GM18520 (cell line): ENCODE data around the gene MMD.
"Not testable (repeated sequence)": the region's sequence is repeated elsewhere in the genome, so short reads cannot be mapped to it uniquely, and the experiment has no call there.

Source experiments
- ATAC-seq: cut with Tn5 transposase; IDR thresholded peaks from one replicate; pipeline ENCODE4 v1.9.1; 2021; ENCODE audit not compliant: unreplicated experiment

The MMD gene, protein sequence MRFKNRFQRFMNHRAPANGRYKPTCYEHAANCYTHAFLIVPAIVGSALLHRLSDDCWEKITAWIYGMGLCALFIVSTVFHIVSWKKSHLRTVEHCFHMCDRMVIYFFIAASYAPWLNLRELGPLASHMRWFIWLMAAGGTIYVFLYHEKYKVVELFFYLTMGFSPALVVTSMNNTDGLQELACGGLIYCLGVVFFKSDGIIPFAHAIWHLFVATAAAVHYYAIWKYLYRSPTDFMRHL

GRCh38 chr17:55421179-55421934, at the start of gene MMD:
TSS of gene MMD (minus strand) at chr17:55421835. CDS start at chr17:55421695, 140 bp downstream.
- no peak for ATAC-seq

GRCh38 chr17:55466671-55467070, 45.0 kb upstream of the MMD start:
- ATAC-seq: no peak

DNA sequence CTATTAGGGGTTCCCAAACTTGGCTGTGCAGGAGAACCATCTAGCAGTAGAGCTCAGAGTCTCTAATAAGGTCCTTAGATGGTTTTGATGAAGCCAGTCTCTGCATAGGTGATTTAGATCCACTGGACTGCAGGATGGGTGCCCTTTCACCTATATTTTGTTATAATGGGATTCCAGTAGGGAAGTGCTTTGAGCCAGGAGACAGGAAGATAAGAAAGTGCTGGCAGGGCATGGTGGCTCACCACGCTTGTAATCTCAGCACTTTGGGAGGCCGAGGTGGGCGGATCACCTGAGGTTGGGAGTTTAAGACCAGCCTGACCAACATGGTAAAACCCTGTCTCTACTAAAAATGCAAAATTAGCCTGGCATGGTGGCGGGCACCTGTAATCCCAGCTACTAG, 44.1 kb upstream of the MMD start:
- not testable (repeated sequence) for ATAC-seq

- ATAC-seq: peak; percentile 49
Measured at GRCh38 chr17:55463600-55463999, 42.0 kb upstream of the MMD start.

DNA sequence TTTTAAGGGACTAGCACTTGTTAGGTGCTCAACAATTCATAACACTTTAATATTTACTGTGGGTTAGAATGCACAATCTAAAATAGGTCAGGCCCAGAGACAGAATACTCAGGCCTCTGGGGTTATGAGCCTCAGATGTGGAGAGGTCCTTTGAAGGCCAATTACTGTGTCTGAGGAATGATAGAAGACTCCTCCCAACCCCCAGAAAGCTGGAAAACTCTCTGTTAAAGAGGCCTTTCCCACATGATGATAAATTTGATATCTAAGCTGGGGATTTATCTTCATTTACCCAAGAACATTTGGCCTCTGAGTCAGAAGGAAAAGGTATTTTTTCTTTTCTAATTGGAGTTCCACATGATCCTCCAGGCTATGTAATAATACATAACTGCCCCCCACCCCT, 41.1 kb upstream of the MMD start:
- no peak for ATAC-seq

DNA sequence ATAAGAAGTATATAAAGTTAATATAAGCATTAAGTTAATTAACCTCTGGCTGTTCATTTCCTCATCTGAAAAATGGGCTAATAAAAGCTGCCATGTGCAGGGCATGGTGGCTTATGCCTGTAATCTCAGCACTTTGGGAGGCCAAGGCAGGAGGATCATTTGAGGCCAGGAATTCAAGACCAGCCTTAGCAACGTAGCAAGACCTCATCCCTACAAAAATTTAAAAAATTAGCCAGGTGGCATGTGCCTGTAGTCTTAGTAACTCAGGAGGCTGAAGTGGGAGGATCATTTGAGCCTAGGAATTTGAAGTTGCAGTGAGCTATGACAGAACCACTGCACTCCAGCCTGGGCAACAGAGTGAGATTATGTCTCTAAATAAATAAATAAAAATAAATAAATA, 40.6 kb upstream of the MMD start:
- ATAC-seq: no peak

DNA sequence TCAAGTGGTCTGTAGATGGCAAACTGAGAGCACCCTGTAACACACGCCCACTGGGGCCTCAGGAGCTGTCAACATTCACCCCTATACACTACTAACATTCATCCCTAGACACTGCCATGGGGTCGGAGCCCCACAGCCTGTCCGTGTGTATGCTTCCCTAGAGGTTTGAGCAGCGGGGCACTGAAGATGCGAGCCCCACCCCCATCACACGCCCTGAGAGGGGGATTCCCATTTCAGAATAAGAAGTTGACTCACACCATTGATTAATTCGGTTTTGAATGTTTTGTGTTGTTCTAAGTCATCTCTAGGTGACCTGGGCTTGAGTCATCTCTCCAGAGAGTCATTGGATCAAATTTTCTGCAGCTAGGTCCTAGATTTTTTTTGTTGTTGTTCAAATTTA, 37.3 kb upstream of the MMD start:
- ATAC-seq: peak; percentile 52

- no peak for ATAC-seq
Measured at GRCh38 chr17:55458287-55458900, 36.8 kb upstream of the MMD start.

DNA sequence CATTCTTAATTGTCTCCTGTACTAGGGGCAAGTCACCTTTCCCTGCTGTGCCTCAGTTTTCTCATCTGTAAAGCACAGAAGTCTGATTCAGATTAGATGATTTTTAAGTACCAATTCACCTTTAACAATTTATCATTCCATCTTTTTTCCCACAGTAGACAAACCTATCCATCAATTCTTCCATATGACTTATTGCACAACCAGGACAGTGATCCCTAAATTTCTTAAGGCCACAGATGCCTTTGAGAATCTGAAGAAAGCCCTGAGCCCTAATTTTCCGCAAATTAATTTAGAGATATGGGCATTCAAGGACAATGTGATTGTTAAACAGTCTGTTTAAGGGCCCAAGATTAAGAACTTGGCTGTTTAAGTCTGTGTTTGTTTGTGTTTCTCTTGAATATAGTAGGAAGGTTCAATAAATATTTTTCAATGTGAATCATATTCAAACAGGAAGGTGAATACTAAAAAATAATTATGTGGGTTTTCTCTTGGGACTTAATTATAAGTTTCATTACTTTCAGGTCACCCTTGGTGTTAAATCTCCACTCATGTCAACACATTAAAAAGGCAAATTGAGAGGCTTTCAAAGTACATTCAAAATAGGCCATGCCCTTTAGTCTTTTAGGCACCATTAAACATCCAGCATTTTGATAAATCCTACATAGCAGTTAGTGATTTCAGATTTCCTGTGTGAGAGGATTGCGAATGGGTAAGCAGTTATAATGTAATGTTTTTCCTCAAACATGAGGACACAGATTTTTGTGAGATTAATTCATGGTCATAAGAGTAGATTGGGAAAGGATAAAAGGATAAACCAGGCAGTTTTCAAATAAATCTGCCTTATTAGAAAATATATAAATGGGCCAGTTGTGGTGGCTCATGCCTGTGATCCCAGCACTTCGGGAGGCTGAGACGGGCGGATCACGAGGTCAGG, 34.9 kb upstream of the MMD start:
- ATAC-seq: no peak

GRCh38 chr17:55454906-55455474, 33.4 kb upstream of the MMD start:
- no peak for ATAC-seq

DNA sequence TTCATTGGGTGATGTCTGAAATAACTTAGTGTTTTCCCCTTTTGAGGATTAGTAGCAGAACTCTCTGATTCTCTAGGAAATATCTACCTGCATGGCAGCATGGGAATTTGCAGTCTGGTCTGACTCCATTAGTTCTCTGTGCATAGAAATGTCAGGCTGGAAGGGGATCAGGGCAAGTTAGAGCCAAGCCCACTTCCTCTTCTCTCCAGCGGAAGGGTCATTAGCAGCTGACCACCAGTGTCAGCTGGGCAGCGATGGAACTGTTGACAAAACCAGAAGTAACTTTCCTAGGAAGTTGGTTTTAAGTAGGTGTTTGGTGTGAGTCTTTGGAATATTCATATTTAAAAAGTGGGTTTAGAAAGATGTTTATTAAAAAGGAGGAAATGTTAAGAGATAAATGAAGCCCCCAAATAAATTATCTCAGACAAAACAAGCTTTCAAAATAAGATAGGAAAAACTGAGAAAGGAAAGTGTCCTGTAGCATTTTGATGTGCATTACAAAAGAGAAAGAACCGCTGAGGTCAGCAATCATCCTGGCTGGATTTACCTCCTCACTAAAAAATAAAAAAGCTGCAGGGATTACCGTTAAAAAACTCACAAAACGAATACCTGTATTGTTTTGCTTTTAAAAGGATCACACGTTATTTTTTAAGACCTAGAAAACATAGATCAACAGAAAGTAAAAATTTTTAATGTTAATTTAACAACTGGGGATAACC, 32.4 kb upstream of the MMD start:
- no peak for ATAC-seq

DNA sequence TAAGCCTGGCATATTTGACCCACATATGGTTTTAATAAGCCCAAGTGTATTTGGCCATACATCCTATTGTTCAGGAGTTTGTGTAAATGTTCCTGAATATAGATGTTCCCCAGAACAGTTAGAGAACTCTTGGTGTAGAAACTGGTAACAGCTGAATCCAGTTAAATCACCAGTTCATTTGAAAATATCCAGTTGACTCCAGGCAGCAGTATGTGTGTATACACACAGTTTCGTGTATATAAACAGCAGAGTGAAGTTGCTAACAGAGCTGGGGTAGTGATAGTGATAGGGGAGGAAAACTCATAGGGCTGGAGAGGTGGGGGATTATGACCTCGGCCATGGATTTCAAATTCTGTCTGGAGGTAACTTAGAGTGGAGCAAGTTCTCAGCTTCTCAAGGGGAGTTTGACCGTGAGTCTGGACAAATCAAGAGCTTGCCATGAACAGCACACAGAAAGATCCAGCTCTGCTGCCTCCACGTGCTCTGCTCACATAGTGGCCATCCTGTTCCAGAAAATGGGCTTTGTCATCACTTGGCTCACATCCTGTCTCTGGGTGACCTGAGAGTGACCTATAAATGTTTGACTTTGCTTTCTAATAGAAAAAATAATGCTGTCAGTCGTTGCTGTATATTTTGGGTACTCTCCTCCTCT, 30.6 kb upstream of the MMD start:
- ATAC-seq: no peak

GRCh38 chr17:55451758-55452138, 30.1 kb upstream of the MMD start:
- ATAC-seq: no peak

GRCh38 chr17:55451203-55451641, 29.6 kb upstream of the MMD start:
- ATAC-seq: no peak

- ATAC-seq: no peak
Measured at GRCh38 chr17:55450232-55450825, 28.7 kb upstream of the MMD start.

DNA sequence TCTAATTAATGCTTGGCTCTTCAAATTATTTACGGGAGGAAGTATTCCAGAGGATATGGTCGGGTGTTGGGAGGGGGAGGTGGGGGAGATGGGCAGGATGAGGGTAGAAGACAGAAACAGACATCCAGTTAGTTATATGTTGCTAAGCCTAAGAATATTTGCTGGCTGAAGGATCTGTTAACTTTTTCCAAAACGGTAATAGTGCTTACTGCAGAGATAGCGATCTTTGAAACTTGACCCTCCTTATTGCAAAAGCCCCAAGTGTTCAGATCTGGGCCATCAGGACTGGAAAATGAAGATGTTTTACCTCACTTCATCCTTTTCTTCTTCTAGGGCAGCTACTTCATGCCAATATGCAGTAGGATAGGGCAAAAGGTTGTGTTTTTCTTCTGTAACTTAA, 27.0 kb upstream of the MMD start:
- ATAC-seq: no peak

DNA sequence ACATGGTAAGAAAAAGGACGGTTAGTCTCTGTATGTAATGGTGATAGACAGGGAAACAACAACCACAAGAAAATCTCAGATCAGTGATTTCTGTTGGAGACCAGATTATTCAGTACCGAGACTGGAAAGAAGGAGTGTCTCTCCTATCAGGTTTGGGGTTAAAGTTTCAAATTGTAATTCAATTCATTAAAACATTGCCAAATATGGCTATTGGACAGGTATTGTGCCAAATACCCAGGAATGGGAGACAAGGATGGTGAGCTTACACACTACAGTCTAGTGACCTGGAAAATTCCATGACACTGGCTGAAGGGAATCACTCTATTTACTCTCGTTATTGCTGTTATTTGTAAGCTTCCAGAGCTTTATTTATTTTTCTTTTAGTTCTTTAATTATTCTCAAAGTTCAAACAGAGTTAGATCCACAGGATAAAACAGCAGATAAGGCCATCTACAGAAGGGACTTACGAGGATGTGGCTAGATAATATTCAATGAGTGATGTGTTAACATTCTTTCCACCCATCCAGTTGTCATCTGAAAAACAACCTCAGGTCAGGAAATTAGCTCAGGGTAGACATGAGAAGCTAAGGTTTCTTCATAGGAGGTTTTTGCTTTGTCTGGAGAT, 25.1 kb upstream of the MMD start:
- ATAC-seq: no peak

DNA sequence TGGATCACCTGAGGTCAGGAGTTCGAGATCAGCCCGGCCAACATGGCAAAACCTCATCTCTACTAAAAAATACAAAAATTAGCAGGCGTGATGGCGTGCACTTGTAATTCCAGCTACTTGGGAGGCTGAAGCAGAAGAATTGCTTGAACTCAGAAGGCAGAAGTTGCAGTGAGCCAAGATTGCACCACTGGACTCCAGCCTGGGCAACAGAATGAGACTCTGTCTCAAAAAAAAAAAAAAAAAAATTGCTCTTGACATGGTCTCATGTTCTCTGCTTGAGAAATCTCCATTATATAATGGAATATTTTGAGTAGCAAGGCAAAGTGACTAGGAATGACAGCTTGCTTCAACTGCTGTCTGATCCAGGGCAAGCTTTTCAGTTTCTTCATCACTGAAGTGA, 24.4 kb upstream of the MMD start:
- not testable (repeated sequence) for ATAC-seq
